HG03575 (cell line): ENCODE results near the gene RANBP10.

Experiments used
- ATAC-seq: cut with Tn5 transposase; IDR thresholded peaks from one replicate; pipeline ENCODE4 v1.9.1; 2021; ENCODE audit not compliant: unreplicated experiment, insufficient number of reproducible peaks, low FRiP score; ENCODE audit errors: extremely low read depth

Gene RANBP10

GRCh38 chr16:67783353-67783725, 23.0 kb downstream of the RANBP10 start:
- no peak for ATAC-seq

GRCh38 chr16:67782567-67783352, 23.6 kb downstream of the RANBP10 start:
- no peak for ATAC-seq

- no peak for ATAC-seq
Measured at GRCh38 chr16:67781565-67781921, 24.8 kb downstream of the RANBP10 start.

- ATAC-seq, result no peak
Measured at GRCh38 chr16:67780847-67781564, 25.4 kb downstream of the RANBP10 start.

GRCh38 chr16:67779256-67780014, 26.9 kb downstream of the RANBP10 start:
- no peak for ATAC-seq

- no peak for ATAC-seq
Measured at GRCh38 chr16:67775273-67775672, 31.1 kb downstream of the RANBP10 start.

GRCh38 chr16:67774457-67774853, 31.9 kb downstream of the RANBP10 start:
- no peak for ATAC-seq

- ATAC-seq, result no peak
Measured at GRCh38 chr16:67773569-67774456, 32.5 kb downstream of the RANBP10 start.

GRCh38 chr16:67773099-67773498, 33.3 kb downstream of the RANBP10 start:
- no peak for ATAC-seq

- no peak for ATAC-seq
Measured at GRCh38 chr16:67770346-67770991, 35.9 kb downstream of the RANBP10 start.

GRCh38 chr16:67767953-67768352, 38.4 kb downstream of the RANBP10 start:
- ATAC-seq, result no peak

- ATAC-seq, result no peak
Measured at GRCh38 chr16:67766291-67766690, 40.1 kb downstream of the RANBP10 start.

GRCh38 chr16:67764158-67764667, 42.1 kb downstream of the RANBP10 start:
- ATAC-seq, result no peak

GRCh38 chr16:67763066-67763465, 43.3 kb downstream of the RANBP10 start:
- no peak for ATAC-seq

- ATAC-seq, result no peak
Measured at GRCh38 chr16:67762385-67762784, 44.0 kb downstream of the RANBP10 start.

GRCh38 chr16:67761924-67762323, 44.4 kb downstream of the RANBP10 start:
- no peak for ATAC-seq

GRCh38 chr16:67760956-67761230, 45.5 kb downstream of the RANBP10 start:
- no peak for ATAC-seq

GRCh38 chr16:67760206-67760955, 46.0 kb downstream of the RANBP10 start:
- no peak for ATAC-seq
